Measurements from ENCODE around the gene PAH.

Gene PAH

DNA sequence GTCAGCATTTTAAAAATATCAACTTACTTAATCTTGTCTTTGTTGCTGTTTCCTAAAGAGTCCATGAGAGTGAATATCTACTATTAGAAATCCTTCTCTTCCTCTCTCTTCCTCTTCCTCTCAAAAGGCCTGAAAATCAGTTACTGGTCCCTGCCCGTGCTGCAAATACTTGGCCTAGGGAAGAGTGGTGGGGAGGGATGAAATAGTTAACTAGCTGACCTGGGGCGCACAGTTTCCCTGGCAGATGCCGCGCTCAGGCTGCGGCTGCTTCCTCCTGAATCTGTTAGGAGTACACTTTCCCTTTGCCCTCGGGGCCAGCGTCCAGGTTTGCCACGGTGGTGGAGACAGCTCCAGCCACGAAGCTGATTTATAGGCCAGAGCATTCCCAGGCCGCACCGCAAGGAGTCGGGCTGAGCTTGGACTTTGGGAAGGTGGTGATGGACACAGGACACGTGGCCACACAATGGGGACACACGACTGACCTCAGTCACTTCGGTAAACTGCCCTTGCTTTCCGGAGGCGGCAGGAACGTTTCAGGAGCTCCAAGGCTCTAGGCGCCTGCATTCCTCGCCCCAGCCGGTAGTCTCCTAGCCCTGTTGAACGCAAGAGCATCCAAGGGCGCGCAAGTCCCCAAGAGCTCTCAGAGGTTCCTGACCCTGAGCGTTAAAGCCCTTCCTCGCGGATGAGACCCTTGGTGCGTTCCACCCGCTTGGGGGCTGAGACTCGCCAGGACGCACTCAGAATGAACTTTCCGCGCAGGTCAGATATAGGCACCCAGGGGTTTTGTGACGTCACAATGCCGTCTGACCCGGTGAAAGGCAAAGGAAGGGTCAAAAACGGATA lies 33.3 kb upstream of the PAH start:
- no peak for DNase-seq (ENCODE audit: low read depth)

GRCh38 chr12:102948941-102949352 lies 31.9 kb upstream of the PAH start:
- DNase-seq (ENCODE audit: low read depth) = peak; percentile 35

GRCh38 chr12:102946042-102946441 lies 29.0 kb upstream of the PAH start:
- no peak for DNase-seq (ENCODE audit: low read depth)

- no peak for DNase-seq (ENCODE audit: low read depth)
These were observed 22.7 kb upstream of the PAH start for GRCh38 chr12:102939670-102940222.

GRCh38 chr12:102939059-102939458 lies 22.0 kb upstream of the PAH start:
- DNase-seq (ENCODE audit: low read depth) = no peak

GRCh38 chr12:102933168-102933567 lies 16.1 kb upstream of the PAH start:
- no peak for DNase-seq (ENCODE audit: low read depth)

GRCh38 chr12:102927220-102927619 lies 10.2 kb upstream of the PAH start:
- DNase-seq (ENCODE audit: low read depth) = no peak

DNA sequence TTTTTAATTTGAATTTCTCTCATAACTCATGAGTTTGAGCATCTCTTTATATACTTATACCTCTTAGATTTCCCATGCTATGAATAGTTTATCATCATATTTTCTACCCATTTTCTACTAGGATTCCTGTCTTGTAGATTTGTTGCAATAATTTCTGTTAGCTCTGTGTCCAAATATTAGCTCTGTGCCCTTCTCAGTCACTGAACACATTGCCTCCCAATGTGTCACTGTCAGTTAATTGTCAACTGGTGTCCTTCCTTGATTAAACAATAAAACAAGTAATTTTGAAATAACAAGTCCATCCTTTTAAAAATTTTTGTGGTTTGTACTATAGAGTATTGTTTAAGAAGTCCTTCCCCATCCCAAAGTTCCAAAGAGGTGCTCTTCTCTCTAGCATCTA lies 4.2 kb upstream of the PAH start:
- no peak for DNase-seq (ENCODE audit: low read depth)

DNA sequence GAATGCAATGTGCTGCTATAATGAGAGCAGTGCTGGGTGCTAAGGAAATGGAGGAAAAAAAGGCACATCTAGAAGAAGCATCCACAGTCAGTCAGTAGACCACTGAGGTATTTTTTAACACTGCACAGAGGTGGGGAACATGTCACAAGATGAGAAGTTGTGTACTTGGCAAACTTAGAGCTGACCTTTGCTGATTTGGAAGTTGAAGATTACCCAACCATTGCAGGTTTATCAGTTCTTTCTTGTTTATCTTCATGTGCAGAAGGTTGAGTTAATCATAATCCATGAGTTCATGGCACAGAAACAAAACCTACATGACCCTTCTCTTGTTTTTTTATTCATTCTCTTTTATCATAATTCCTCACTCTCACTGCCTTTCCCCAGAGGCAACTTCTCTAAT lies 3.2 kb upstream of the PAH start:
- no peak for DNase-seq (ENCODE audit: low read depth)

GRCh38 chr12:102918840-102919239 lies 1.8 kb upstream of the PAH start:
- no peak for DNase-seq (ENCODE audit: low read depth)

DNA sequence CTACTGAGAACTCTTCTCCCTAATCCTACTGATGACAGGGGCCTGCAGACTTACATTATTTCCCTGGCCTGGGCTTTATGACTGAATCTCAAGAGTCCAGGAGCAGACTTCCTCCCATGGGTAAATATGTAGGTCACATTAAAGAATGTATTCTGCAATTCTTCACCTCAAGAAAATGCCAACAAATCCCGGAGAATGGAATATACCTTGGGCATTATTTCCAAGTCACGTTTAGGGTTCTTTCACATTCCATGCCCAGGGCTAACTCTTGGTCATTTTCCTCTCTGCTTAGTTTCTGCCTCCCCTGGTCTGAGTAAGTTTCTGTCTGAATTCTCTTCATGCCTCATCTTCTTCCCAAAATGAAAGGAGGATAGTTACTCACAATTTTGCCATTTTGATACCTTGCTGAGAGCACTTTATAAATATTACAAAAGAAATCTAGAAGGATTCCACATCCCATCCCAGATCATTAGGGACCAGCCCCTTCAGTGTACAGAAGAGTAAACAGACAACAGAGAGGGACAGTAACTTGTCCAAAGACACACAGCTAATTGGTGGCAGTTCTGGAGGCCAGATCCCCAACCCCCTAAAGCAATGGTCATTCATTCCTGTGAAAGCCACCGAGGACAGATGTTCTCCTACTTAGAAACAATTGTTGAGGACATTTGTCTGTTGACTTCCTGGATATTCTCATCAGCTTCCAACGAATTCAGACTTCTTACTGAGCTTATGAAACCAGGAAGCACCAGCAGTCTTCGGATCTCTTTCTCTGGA lies 605 bp downstream of the PAH start:
- no peak for DNase-seq (ENCODE audit: low read depth)

- no peak for DNase-seq (ENCODE audit: low read depth)
These were observed 3.4 kb downstream of the PAH start for GRCh38 chr12:102913453-102914226.

GRCh38 chr12:102912258-102912657 lies 4.8 kb downstream of the PAH start:
- DNase-seq (ENCODE audit: low read depth) = no peak

DNA sequence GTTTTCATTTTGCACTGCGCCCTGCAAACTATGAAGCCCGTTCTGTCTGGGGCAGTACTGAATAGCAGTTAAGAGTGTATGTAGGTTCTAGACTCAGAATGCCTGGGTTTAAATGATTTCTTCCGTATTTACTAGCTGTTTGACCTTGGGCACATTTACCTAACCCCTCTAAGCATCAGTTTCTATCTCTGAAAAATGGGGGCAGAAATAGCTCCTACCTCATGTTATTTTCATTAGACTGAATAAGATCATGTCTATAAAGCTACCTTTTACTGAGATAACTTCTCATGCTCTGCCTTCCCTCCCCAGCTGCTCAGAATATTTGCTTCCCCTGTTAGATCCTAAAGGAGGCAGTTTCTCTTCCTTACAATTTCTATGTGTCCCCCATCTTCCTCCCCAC lies 5.7 kb downstream of the PAH start:
- DNase-seq (ENCODE audit: low read depth) = no peak

- no peak for DNase-seq (ENCODE audit: low read depth)
These were observed 6.3 kb downstream of the PAH start for GRCh38 chr12:102910792-102911191.

GRCh38 chr12:102910137-102910536 lies 6.9 kb downstream of the PAH start:
- no peak for DNase-seq (ENCODE audit: low read depth)

DNA sequence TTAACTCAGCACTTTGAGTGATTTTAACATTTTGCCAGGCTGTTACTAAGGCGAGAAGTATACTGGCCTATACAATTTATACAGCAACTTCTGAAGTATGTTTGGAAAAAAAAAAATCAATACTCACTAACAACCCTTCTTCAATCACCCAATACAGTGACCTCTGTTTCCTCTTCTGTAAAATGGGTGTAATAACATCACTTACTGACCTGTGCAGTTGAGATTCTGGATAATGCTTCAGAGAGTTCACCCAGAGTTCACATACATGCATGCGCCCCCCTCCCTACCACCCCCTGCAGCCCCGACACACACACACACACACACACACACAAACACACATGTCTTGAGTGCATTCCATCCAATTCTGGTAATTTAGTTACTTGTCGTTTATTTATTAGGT lies 9.1 kb downstream of the PAH start:
- DNase-seq (ENCODE audit: low read depth) = no peak

GRCh38 chr12:102905229-102905628 lies 11.8 kb downstream of the PAH start:
- no peak for DNase-seq (ENCODE audit: low read depth)

DNA sequence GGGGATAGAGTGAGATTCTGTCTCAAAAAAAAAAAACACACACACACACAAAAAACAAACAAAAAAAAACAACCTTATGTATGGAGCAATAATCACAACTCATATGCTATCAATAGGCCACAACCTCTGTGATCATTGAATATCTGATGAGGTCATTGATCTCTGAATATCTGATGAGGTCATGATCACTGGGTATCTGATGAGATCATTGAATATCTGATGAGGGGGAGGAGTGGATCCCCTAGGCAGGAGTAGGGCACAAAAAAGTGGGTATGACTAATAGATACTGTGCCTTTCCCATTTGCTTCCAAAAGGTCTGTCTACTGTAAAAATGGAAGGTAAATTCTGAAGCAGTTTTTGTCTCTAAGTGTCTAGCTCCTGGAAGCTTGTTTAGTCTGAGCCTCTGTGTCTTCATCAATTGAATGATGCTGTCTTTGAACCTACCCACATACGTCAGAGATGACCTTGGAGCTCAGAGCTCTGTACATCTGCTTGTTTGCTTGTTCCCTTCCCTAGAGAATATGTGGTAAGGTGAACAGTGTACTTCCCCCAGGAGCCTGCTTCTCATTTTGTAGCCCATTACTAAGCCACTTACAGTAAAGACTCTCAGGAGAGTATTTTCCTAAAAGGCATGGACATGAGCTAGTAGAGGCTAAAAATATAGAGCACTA lies 13.6 kb downstream of the PAH start:
- DNase-seq (ENCODE audit: low read depth) = no peak

DNA sequence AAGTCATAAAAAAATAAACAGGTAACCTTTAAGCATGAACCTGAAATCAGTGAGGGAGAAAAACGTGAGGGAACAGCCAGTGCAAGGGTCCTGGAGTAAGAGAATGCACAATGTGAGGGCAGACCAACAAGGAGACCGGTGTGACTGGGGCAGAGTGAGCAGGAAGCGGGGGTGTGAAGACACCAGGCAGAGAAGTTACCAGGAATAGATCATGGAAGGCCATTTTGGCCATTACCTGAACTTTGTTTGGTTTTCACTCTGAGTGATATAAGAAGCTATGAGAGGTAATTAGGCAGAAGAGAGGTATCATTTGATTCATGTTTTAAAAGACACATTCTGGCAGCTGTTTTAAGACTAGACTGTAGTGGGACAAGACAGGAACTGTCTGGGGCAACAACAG lies 15.0 kb downstream of the PAH start:
- no peak for DNase-seq (ENCODE audit: low read depth)

GRCh38 chr12:102900389-102900788 lies 16.7 kb downstream of the PAH start:
- no peak for DNase-seq (ENCODE audit: low read depth)

- no peak for DNase-seq (ENCODE audit: low read depth)
These were observed 21.0 kb downstream of the PAH start for GRCh38 chr12:102896067-102896466.

All from EH (cell line).